Posterior vena cava (tissue), 2 donors: Measurements from ENCODE around the gene SLC4A2. TPM values are rescaled to one million over a fixed set of nuclear protein-coding genes. Genes with fewer than 3 reads are reported as not detected.

Source experiments
- DNase-seq: peaks from one replicate; pipeline ENCODE4 v3.0.0-alpha.2; 2020; ENCODE audit warnings: low spot score
- intact Hi-C, 2 donors: fragments of 100-400 bp; cut with DNase I; formaldehyde crosslinking; loops; one replicate each; pipeline versions ENCODE4 v1.14.1 to v1.14.2; 2022 to 2023
- total RNA-seq, 2 donors: library from RNA; stranded (reverse); fragmentation: NEBNext Ultra II Directional; extraction: Animal tissue kit (Norgen Biotek cat#: 25700); gene quantifications; one replicate each; pipeline ENCODE4 v1.2.1, GENCODE V29; 2021
- donor health status: DM: yes; HTN: yes; CAD: no.
- donor health status: DM: yes; HTN: yes; CAD: no.

The SLC4A2 gene
- total RNA-seq, 2 donors from 2014 or later, result 105 to 212 TPM

DNA sequence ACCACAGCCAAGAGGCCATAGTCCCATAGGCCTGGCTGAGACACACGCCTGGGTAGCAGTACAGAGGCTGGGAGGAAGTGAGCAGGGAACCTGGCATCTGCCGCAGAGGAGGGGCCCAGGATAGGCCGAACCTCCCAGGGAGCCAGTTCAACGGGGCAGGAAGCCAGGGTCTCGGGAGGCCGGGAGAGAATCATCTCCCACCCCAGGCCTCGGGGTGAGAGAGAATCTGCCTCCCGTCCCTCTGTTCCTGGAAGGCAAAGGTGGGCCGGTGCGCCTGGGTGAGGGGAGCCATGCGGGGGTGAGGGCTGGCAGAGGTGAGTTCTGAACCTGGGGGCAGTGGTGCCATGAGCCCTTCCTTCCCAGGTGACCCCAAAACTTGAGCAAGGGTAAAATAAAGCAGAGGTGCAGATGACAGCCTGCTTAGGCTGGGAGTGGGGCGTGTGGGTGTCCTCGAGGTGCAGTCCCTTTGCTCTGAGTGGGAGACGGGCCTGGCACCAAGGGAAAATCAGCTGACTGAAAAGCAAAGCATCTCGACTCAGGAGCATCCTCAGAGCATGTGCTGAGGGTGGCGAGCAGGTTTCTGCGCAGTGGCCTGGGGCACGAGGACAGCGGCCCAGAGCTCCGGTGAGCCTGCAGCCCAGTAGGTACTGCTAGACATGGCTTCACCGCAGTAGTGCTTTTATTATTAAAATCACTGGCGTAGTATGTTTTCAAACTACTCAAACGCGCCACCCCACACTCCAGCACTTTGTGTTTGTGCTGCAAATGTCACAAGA lies 42.4 kb downstream of the SLC4A2 start:
- DNase-seq, result no peak
- intact Hi-C loops, result no loop called here

GRCh38 chr7:151102991-151103390 lies 43.6 kb downstream of the SLC4A2 start:
- intact Hi-C loops, result no loop called here
- no peak for DNase-seq

DNA sequence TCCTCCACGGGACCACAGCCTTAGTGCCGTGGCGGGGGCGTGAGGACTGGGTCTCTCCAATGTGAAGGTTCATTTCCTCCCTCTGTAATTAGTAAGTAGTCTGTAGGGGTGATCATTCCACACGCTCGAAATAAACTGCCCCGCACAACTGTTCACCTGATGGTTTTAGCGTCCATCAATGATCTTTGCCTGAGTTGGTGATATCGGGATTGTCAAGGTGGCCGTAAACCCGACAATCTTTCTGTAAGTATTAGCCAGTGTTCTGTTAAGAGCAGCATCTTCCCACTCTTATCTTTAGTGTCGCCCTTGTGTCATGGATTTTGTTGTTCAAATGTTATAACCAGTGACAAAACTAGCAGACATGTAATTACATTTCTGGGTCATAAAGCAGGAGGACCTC lies 44.6 kb downstream of the SLC4A2 start:
- intact Hi-C loops, result no loop called here
- DNase-seq, result no peak

GRCh38 chr7:151104411-151105235 lies 45.2 kb downstream of the SLC4A2 start:
- intact Hi-C loops, result no loop called here
- DNase-seq, result no peak

- DNase-seq, result no peak
- intact Hi-C loops, result loop anchor here in 1 of 2 donors (2.0 kb wide), 1 partner anchor 17 kb away; no protein-coding TSS in a partner anchor
Observed at GRCh38 chr7:151107882-151108281, 48.5 kb downstream of the SLC4A2 start.

DNA sequence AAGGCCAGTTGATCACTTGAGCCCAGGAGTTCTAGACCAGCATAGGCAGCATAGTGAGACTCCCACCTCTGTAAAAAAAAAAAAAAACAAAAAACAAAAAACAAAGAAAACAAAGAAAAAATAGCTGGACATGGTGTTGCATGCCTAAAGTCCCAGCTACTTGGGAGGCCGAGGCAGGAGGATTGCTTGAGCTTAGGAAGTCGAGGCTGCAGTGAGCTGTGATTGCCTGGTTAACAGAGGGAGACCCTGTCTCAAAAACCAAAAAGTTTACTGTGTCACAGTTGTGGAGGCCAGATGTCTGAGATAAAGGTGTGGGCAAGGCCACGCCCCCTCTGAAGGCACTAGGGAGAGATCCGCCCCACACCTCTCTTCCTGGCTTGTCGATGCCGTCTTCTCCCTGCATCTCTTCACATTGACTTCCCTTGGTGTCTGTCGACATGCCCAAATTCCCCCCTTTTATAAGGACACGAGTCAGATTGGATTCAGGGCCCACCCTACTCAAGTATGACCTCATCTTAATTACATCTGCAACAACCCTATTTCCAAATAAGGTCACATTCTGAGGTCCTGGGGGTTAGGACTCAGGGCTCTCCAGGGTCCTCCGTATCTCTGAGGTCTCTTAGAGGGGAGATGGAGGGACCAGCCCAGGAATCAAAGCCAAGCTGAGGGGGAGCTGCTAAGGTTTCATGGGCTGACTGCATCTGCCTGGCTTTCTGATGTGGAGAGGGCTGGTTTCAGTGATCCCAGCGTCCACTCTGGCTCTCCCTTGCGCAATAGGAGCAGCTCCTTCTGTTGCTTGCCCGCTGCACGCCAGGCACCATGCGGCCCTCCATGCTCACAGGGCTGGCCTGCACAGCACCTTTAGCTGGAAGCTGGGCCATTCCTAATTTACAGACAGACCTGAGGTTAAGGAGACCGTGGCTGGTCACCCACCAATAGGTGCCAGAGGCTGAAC lies 50.0 kb downstream of the SLC4A2 start:
- intact Hi-C loops, result loop anchor here (2.0 to 5.0 kb wide), 3 partner anchors 19 to 212 kb away; no protein-coding TSS in a partner anchor
- no peak for DNase-seq

GRCh38 chr7:151110236-151110940 lies 51.0 kb downstream of the SLC4A2 start:
- no peak for DNase-seq
- intact Hi-C loops, result loop anchor here in 1 of 2 donors (5.0 kb wide), 2 partner anchors 73 to 213 kb away; no protein-coding TSS in a partner anchor

- DNase-seq, result peak; percentile 93
- intact Hi-C loops, result loop anchor here in 1 of 2 donors (5.0 kb wide), 2 partner anchors 74 to 214 kb away; no protein-coding TSS in a partner anchor
Observed at GRCh38 chr7:151110941-151111645, 51.7 kb downstream of the SLC4A2 start.

- intact Hi-C loops, result loop anchor here in 1 of 2 donors (5.0 kb wide), 2 partner anchors 76 to 216 kb away; no protein-coding TSS in a partner anchor
- DNase-seq, result no peak
Observed at GRCh38 chr7:151113344-151114150, 54.2 kb downstream of the SLC4A2 start.

- intact Hi-C loops, result loop anchor here in 1 of 2 donors (5.0 kb wide), 3 partner anchors 77 to 217 kb away; no protein-coding TSS in a partner anchor
- DNase-seq, result no peak
Observed at GRCh38 chr7:151114151-151115090, 55.0 kb downstream of the SLC4A2 start.

- DNase-seq, result no peak
- intact Hi-C loops, result loop anchor here in 1 of 2 donors (5.0 kb wide), 1 partner anchor 98 kb away; no protein-coding TSS in a partner anchor
Observed at GRCh38 chr7:151115121-151115835, 55.9 kb downstream of the SLC4A2 start.

DNA sequence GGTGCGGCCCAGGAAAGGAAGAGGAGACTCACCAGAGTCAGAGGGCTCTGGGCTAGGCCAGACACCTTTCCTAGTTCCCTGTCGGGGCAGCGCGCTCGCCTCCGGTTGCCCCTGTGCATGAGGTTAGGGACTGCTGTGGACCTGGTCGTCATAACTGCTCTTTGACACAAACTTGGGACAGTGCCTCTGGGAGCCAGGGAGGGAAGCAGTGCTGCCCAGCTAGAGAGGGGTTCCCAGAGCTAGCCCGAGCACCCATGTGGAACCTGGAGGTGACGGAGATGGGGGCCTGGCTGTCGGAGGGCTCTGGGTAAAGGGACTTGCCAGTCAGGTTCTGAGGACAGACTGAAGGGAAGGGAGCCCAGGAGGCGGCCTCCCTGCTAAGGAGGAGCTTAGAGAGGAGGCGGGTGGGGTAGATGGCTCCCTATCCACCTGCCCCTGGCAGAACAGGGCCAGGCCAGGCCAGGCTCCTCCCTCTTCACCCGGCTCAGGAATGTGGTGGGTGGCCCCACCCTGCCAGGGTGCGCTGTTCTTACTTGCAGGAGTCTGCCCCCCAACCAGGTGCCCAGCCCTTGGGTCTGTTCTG lies 56.5 kb downstream of the SLC4A2 start:
- intact Hi-C loops, result loop anchor here in 1 of 2 donors (5.0 kb wide), 1 partner anchor 99 kb away; no protein-coding TSS in a partner anchor
- DNase-seq, result no peak

DNA sequence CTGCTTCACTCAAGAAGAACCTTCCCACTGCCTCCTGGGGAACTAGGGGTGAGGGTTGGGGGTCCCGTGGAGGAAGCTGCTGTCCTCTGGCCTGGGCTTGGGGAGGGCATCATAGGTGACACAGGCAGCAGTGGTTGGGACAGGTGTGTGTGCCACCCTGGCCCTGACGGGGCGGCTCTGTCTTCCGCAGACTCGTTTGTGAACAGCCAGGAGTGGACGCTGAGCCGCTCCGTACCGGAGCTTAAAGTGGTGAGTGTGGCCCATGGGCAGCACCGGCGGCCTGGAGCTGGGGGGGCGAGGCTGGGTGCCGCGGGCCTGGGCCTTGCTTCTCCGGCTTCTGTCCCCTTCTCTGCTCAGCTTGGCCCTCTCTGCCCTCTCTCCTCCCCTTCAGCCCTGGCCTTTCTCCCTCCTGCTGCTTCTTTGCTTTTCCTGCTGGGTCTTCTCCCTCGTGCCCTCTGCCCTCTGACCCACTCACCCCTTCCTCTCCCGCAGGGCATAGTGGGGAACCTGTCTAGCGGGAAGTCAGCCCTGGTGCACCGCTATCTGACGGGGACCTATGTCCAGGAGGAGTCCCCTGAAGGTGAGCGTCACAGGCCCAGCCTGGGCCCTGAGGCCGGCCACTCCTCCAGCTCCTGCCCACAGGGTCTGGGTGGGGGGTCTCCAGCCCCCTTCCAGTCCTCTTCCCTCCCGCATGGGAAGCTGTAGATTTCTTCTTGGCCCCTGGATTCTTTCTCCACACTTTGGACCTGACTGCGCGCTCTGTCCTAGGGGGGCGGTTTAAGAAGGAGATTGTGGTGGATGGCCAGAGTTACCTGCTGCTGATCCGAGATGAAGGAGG lies 57.4 kb downstream of the SLC4A2 start:
- no peak for DNase-seq
- intact Hi-C loops, result loop anchor here in 1 of 2 donors (5.0 kb wide), 1 partner anchor 100 kb away; no protein-coding TSS in a partner anchor

DNA sequence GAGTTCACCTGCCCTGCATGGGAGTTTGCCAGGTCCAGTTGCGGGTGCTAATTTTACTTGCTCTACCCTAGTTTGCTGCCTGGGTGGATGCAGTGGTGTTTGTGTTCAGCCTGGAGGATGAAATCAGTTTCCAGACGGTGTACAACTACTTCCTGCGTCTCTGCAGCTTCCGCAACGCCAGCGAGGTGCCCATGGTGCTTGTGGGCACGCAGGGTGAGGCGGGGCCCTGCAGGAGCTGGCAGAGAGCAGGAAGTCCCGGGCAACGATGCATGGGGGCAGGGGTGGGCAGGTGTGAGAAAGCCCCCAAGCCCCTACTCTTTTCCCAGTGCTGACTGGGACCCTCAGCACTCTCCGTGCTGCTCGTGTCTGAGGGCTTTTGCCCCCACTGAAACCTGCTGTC lies 58.2 kb downstream of the SLC4A2 start:
- DNase-seq, result no peak
- intact Hi-C loops, result loop anchor here in 1 of 2 donors (5.0 kb wide), 1 partner anchor 100 kb away; no protein-coding TSS in a partner anchor
